HG02610 (cell line): ENCODE measurements around the gene AIG1.
A peak's percentile ranks its signal among the peaks of the same experiment; 100 is the strongest.
"Not testable (repeated sequence)": the region's sequence is repeated elsewhere in the genome, so short reads cannot be mapped to it uniquely, and the experiment has no call there.

Experiments used
- ATAC-seq: cut with Tn5 transposase; IDR thresholded peaks from one replicate; pipeline ENCODE4 v1.9.1; 2021; ENCODE audit warnings: mild to moderate bottlenecking, moderate library complexity; ENCODE audit not compliant: unreplicated experiment

Gene AIG1

DNA sequence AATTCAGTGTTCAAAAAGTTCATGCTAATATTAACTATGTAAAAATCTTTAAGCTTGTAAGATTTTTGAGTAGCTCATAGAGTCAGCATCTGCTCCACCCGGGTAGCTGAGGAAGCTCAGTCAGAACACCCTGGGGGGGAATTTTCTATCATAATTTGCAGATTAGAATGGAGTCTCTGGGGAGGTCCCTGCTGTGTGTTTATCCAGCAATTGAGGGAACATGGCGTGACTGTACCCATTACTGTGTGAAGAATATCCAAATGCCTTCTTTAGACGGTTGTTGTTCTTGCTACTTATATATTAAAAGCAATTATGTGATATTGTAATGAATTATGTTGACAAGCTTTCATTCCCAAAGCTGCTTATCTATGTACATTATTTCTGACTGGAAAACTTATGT lies 64.8 kb downstream of the AIG1 start:
- ATAC-seq = peak; percentile 75

DNA sequence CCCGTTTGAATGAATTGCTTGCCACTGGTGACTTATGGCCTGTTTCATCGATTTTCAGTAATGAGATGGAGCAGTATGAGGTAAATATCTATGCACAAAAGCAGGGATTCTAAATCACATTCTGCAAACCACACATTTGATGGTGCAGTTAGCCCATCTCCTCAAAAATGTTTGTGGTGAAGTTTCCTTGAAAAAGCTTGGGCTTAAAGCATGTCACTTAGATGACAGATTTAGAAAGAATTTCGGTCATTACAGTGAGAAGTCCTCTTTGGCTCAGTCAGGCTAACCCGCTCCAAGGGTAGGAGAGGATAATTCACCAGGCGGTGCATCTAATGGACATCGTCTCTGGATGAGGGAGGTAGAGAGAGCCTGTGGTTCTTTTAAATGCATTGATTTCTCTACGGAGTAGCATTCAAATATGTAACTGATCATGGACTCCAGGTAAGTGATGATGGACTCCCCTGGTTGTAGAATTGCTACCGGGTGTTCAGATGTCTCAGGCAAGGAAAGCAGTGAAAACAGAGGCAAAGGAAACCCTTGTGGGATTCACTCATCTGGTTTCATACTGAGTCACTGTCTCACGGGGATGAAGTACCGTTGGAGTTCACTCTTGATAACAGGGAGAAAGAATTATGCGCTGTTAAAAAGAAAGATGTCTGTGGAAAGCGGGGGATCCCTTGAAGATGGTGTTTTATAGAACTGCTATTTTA lies 65.3 kb downstream of the AIG1 start:
- peak; percentile 42 for ATAC-seq

DNA sequence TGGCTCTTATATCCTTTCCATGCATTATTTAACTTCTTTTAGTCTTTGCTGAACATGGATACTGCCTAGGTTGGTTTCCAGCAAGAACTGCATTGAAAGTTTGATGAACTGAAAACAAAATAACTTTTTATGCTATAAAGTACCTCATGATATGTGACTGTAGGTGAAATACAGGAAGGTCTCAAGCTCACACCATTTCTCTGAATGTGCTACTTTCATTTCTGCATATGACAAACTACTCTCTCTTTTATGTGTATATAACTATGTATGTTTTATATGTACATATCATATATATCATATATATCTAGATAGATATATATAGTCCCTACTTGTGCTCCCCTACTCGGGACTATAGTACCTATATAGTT lies 65.9 kb downstream of the AIG1 start:
- ATAC-seq = peak; percentile 64

DNA sequence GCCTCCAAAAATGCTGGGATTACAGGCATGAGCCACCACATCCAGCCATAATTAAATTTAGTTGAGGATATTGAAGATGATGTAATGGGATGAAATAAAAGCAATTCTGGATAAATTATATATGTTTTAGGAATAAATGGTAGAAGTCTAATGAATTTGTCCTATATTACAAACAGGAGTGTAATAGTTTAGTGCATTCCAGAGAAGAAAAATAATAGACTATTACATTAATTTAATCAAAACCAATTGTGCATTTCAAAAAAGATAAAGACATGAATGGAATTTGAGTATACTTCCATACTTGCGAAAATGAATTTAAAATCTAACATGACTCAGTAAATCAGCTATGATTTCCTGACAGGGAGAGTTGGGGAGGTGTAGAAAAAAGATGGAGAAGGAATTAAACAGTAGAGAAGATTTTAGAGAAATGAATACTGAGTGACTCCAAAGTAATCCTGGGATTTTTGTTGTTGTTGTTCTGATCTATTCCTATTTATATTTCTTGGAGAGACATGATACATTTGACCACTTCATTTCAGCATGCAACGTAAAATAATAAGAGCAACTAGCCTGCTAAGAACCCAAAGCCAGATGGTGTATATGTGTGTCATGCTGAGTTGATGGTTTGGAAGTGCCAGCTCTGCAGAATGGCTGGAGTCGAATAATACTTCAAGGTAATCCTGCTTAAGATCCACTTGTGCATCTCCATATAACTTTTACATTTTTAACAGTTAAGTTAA lies 67.4 kb downstream of the AIG1 start:
- no peak for ATAC-seq

DNA sequence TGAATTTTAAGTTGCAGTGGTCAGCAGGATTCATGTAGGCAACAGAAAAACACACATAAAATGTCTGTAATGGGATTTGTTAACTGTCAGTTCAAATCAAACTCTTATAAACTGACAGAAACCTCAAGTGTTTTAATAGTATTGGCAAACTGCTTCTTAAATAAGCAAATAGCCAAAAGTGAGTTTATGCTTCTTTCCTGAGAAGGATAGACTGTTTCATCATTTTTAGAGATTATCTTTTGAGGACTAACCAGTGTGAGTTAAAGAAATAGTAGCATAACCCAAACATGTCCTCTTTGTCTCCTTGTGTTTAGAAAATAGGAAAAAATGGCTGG lies 68.0 kb downstream of the AIG1 start:
- no peak for ATAC-seq

- ATAC-seq = no peak
Measured at GRCh38 chr6:143130928-143131327, 70.2 kb downstream of the AIG1 start.

- ATAC-seq = no peak
Measured at GRCh38 chr6:143135325-143135724, 74.6 kb downstream of the AIG1 start.

GRCh38 chr6:143135797-143136561 lies 75.3 kb downstream of the AIG1 start:
- ATAC-seq = no peak

GRCh38 chr6:143136647-143137046 lies 76.0 kb downstream of the AIG1 start:
- ATAC-seq = no peak

GRCh38 chr6:143139239-143139784 lies 78.6 kb downstream of the AIG1 start:
- no peak for ATAC-seq

DNA sequence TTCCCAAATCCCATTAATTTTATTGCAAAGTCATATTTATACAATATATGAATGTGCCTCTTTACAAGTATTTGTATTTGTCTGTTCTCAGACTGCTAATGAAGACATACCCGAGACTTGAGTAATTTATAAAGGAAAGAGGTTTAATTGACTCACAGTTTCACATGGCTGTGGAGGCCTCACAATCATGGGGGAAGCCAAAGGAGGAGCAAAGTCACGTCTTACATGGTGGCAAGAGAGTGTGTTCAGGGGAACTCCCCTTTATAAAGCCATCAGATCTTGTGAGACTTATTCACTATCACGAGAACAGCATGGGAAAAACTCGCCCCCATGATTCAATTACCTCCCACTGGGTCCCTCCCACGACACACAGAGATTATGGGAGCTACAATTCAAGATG lies 79.2 kb downstream of the AIG1 start:
- ATAC-seq = not testable (repeated sequence)

DNA sequence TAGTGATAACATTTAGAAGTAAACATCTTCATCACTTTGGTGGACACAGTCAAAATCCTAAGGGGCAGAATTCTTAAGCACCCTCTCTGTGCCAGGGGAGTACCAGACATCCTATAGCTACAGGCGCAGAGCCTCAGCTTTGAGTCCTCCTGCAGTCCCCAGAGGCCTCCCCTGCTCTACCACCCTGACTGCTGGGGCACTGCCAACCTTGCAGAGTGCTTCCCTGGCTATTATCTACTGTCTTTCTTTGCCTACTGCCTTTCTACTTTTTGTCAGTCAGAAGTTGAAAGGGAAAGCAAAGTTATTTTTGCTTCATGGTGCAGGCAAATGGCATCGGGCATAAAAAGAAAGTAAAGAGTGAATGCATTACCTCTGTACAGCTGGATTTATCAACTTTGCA lies 80.1 kb downstream of the AIG1 start:
- ATAC-seq = no peak

DNA sequence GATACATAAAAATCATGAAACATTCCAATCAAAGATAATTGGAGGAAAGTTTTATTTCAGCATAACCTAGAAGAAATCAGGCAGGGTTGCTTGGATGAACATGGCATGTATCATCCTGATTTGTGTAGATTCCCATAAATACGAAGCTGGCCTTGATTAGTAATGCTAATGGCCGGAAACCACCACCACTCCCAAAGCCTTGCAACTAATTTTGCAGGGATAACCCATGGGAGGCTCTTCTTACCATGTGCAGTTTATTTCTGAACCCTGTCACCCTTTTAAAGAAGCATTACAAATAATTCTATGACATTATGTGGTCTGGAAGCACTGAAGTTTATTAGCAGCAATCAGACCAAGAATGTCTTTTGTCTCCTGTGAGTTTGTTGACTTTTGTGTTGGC lies 80.8 kb downstream of the AIG1 start:
- ATAC-seq = no peak

DNA sequence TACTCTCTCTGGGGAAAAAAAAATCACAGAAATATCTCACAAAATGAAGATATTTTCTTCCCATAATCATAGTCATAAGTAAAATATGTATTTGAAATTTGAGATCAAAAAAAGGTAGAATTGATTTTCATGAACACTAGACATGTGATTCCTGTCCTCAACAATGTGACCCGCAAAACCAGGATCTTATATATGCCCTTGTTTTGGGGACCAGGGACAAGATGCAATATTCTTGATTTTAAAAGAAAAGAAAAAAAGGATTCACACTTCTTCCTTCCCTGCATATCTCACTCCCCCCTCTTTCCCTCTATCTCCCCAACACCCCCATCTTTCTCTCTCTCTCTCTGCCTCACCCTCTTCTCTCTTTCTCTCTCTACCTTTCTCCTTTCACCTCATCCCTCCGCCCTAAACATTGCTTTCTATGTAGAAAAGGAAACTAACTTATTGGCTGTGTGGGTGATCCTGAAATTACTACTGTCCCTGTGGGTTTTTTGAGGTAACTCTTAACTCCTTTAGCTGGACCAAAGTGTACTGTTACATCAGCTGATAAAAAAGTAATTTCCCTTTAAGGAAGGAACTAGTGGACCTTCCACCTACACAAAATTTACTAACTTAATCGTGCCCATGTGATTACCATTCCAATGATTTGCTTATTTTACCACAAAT lies 85.6 kb downstream of the AIG1 start:
- peak; percentile 77 for ATAC-seq

GRCh38 chr6:143149771-143150170 lies 89.1 kb downstream of the AIG1 start:
- no peak for ATAC-seq

DNA sequence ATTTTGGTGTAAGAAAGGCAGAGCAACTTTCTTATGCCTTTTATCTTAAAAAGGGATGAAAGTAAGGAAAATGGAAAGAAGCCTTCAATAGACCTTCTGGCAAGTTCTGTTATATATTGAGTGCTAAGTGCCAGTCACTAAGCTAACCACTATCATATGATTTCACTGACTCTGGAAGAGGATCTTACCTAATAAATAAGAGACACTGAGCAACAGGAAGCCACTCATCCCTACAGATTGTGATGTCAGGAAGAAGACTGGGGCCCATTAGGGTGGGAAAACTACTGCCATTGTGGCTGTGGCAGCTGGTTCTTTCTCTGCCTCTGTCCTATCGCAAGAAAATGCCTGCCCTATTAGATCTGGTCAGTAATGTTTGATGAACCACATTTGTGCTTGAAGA lies 89.6 kb downstream of the AIG1 start:
- ATAC-seq = no peak

- no peak for ATAC-seq
Measured at GRCh38 chr6:143151381-143151780, 90.7 kb downstream of the AIG1 start.

DNA sequence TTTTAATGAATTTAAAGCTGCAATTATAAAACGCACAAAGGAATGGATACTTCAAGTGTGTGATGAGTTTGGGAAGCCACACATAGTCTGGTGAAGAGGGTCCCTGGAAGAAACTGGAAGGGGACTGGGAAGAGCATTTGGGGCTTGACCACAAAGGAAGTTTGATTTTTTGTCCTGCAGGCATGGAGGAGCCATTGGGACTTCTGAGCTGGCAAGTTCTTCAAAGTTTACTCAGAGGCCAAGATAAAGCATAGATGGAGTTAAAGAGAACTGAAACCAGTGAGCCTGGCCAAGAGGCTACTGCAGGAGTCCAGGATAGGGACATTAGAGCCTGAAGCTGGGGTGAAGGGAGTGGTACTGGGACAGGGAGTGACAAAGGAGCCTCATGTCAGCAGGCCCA lies 95.0 kb downstream of the AIG1 start:
- ATAC-seq = no peak

DNA sequence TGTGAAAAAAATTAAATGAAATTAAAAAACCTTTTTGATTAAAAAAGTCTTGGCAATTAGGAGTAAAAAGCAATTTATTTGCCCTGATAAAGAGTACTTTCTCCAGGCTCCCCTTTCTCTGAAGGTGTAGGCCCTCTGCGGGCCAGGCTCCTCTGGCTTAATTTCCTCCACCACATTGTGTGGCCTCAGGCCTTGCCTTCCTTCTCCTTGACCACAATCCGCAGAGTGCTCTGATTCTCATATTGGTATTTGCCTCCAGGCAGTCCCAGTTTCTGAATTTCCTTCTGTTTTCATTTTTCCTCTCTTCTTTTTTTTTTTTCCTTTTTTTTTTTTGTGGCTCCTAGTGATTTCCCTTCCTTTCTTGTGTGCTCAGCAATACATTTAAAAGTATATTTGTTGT lies 96.4 kb downstream of the AIG1 start:
- no peak for ATAC-seq

GRCh38 chr6:143158113-143158581 lies 97.5 kb downstream of the AIG1 start:
- no peak for ATAC-seq

DNA sequence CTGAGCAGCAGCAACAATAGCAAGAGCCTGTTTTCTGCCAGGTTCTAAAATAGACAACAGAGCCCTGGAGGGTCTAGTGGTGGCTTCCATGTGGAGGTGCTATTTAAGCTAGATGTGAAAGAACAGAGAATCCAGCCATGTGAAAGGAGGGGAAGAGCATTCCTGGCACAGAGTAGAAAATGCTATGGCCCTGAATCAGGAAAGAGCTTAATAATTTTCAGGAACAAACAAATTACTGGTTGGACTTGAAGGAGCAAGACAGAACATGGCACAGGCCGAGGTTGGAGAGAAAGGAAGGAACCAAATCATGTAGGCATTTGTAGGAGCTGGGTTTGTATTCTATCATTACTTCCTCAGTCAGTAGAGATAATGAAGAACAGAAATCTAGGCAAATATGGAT lies 98.3 kb downstream of the AIG1 start:
- ATAC-seq = no peak
